ENCODE results near the gene GFER. TPM values are rescaled to one million over a fixed set of nuclear protein-coding genes. Genes with fewer than 3 reads are reported as not detected.

GFER gene
- total RNA-seq, 2 donors from 2014 or later = 13.2 to 35.9 TPM

- WGBS, 2 donors = 88 to 91% methylated on average over 6 to 38 of the region's 42 CpGs
- intact Hi-C loops (cut with DNase I) = no loop called here
- Histone ChIP-seq H3K4me1 (peaks cover 39% of the 10 kb centered on the region), H3K36me3 (replicated peaks in 1 of 2; ENCODE audit: insufficient read depth in 1 of 2, low read depth in 2 of 2) (peaks cover 0 to 20% of the 10 kb centered on the region in 2 donors), H3K27ac (no peak overlapping the region), H3K9me3 (no peaks in the 10 kb centered on the region), H3K27me3 (no peaks in the 10 kb centered on the region), H3K4me3 (no peak overlapping the region)
- TF ChIP-seq POLR2A (IDR thresholded peaks at IDR 0.05) (no peak), CTCF (IDR thresholded peaks at IDR 0.05) (no peak)
- ATAC-seq = no peak
- no peak for DNase-seq
Measured at GRCh38 chr16:1974157-1975070, 9.6 kb upstream of the GFER start.

GRCh38 chr16:1975432-1976215 is 8.4 kb upstream of the GFER start:
- H3K36me3 ChIP-seq (replicated peaks in 1 of 2; ENCODE audit: insufficient read depth in 1 of 2, low read depth in 2 of 2) = peaks cover 0 to 20% of the 10 kb centered on the region in 2 donors
- no peak overlapping the region for H3K27ac ChIP-seq
- no peak overlapping the region for H3K4me3 ChIP-seq
- no peaks in the 10 kb centered on the region for H3K27me3 ChIP-seq
- no peaks in the 10 kb centered on the region for H3K9me3 ChIP-seq
- ATAC-seq (no peak), DNase-seq (no peak)
- WGBS, 2 donors = 86 to 88% methylated on average over 14 to 30 of the region's 33 CpGs
- intact Hi-C loops (cut with DNase I) = no loop called here
- peaks cover 50% of the 10 kb centered on the region for H3K4me1 ChIP-seq
- no peak for TF ChIP-seq POLR2A (IDR thresholded peaks at IDR 0.05)
- TF ChIP-seq CTCF (IDR thresholded peaks at IDR 0.05) = no peak

- H3K9me3 ChIP-seq = no peaks in the 10 kb centered on the region
- H3K27me3 ChIP-seq = no peaks in the 10 kb centered on the region
- WGBS, 2 donors = 89 to 97% methylated on average over 7 to 8 of the region's 8 CpGs
- DNase-seq (no peak), ATAC-seq (no peak)
- intact Hi-C loops (cut with DNase I) = no loop called here
- TF ChIP-seq POLR2A (IDR thresholded peaks at IDR 0.05) = no peak
- no peak for TF ChIP-seq CTCF (IDR thresholded peaks at IDR 0.05)
- H3K4me1 ChIP-seq = peaks cover 47% of the 10 kb centered on the region
- H3K36me3 ChIP-seq (replicated peaks in 1 of 2; ENCODE audit: insufficient read depth in 1 of 2, low read depth in 2 of 2) = peaks cover 0 to 20% of the 10 kb centered on the region in 2 donors
- H3K4me3 ChIP-seq = no peak overlapping the region
- no peak overlapping the region for H3K27ac ChIP-seq
Measured at GRCh38 chr16:1976216-1976520, 7.8 kb upstream of the GFER start.

- H3K4me3 ChIP-seq = no peak overlapping the region
- TF ChIP-seq CTCF (IDR thresholded peaks at IDR 0.05) = no peak
- TF ChIP-seq POLR2A (IDR thresholded peaks at IDR 0.05) = no peak
- peaks cover 0 to 20% of the 10 kb centered on the region in 2 donors for H3K36me3 ChIP-seq (replicated peaks in 1 of 2; ENCODE audit: insufficient read depth in 1 of 2, low read depth in 2 of 2)
- no peaks in the 10 kb centered on the region for H3K27me3 ChIP-seq
- peaks cover 53% of the 10 kb centered on the region for H3K4me1 ChIP-seq
- ATAC-seq = no peak
- whole genome bisulfite sequencing, 2 donors = 89 to 91% methylated on average over 22 to 32 of the region's 33 CpGs
- H3K9me3 ChIP-seq = no peaks in the 10 kb centered on the region
- DNase-seq = no peak
- intact Hi-C loops (cut with DNase I) = no loop called here
- no peak overlapping the region for H3K27ac ChIP-seq
Measured at GRCh38 chr16:1976951-1977874, 6.8 kb upstream of the GFER start.

Data from body of pancreas (tissue), 4 donors.